HepG2 (cell line): ENCODE data around the gene FPGS. TPM values are rescaled to one million over a fixed set of nuclear protein-coding genes. Genes with fewer than 3 reads are reported as not detected.

Experiments used
- CAMTA2 ChIP-seq: sonication (generic); formaldehyde crosslinking; IDR thresholded peaks from 2 replicates; pipeline ENCODE4 v1.4.0; 2020; ENCODE audit warnings: mild to moderate bottlenecking, missing genetic modification reagents, borderline replicate concordance
- CTCF ChIP-seq: sonication (generic); formaldehyde crosslinking; IDR thresholded peaks from 2 replicates; pipeline ENCODE4 v1.5.0; 2020; ENCODE audit warnings: mild to moderate bottlenecking, missing genetic modification reagents, moderate library complexity
- DNMT3B ChIP-seq: conservative IDR thresholded peaks from 2 replicates; pipeline ENCODE4 v1.6.1; 2016; ENCODE audit warnings: missing biosample characterization, control low read depth
- GATAD1 ChIP-seq: IDR thresholded peaks from 2 replicates; pipeline ENCODE4 v1.6.1; 2016; ENCODE audit warnings: missing genetic modification reagents, missing compliant biosample characterization
- GATAD2A ChIP-seq: IDR thresholded peaks from 2 replicates; pipeline ENCODE4 v1.6.1; 2016
- HNRNPLL ChIP-seq: fragments of 200-400 bp; formaldehyde crosslinking; IDR thresholded peaks from 2 replicates; pipeline ENCODE4 v1.6.1; 2017; ENCODE audit warnings: mild to moderate bottlenecking, low read depth, low read length; ENCODE audit not compliant: poor library complexity, severe bottlenecking
- KLF16 ChIP-seq, 2 experiments: sonication (generic) in 1 of 2; formaldehyde crosslinking in 1 of 2; IDR thresholded peaks; 2 replicates each; pipeline versions ENCODE4 v1.6.1 to v1.8.0; 2016 to 2023; ENCODE audit warnings: missing genetic modification reagents in 2 of 2, missing compliant biosample characterization in 1 of 2
- MAZ ChIP-seq, 2 experiments: sonication (generic) in 1 of 2; formaldehyde crosslinking in 1 of 2; IDR thresholded peaks; 2 replicates each; pipeline versions ENCODE4 v1.5.0 to v1.6.1; 2012 to 2020; ENCODE audit warnings: low read depth in 2 of 2, mild to moderate bottlenecking in 2 of 2, borderline replicate concordance in 1 of 2, improper control_type of control experiment in 1 of 2, low read length in 1 of 2, missing genetic modification reagents in 1 of 2, moderate library complexity in 1 of 2
- MEIS1 ChIP-seq: sonication (generic); formaldehyde crosslinking; IDR thresholded peaks from 2 replicates; pipeline ENCODE4 v1.9.0; 2021; ENCODE audit warnings: mild to moderate bottlenecking, missing genetic modification reagents, moderate library complexity, borderline replicate concordance
- MIXL1 ChIP-seq: IDR thresholded peaks from 2 replicates; pipeline ENCODE4 v1.6.1; 2016
- PHF8 ChIP-seq: sonication (generic); formaldehyde crosslinking; IDR thresholded peaks from 2 replicates; pipeline ENCODE4 v1.5.0; 2020; ENCODE audit warnings: missing genetic modification reagents
- SRSF4 ChIP-seq: fragments of 200-400 bp; formaldehyde crosslinking; IDR thresholded peaks from one replicate; pipeline ENCODE4 v1.6.1; 2018; ENCODE audit warnings: mild to moderate bottlenecking, low read depth, low read length, moderate library complexity; ENCODE audit not compliant: poor library complexity, severe bottlenecking
- TSC22D2 ChIP-seq: sonication (generic); formaldehyde crosslinking; IDR thresholded peaks from 2 replicates; pipeline ENCODE4 v1.5.1; 2020; ENCODE audit warnings: missing genetic modification reagents, mild to moderate bottlenecking, borderline replicate concordance
- ZBTB2 ChIP-seq: sonication (generic); formaldehyde crosslinking; IDR thresholded peaks from 2 replicates; pipeline ENCODE4 v1.8.0; 2022; ENCODE audit warnings: low read depth, missing genetic modification reagents
- ZMYM2 ChIP-seq: sonication (generic); formaldehyde crosslinking; IDR thresholded peaks from 2 replicates; pipeline ENCODE4 v1.8.0; 2022; ENCODE audit warnings: mild to moderate bottlenecking, missing genetic modification reagents
- ZNF263 ChIP-seq: sonication (generic); formaldehyde crosslinking; IDR thresholded peaks from 2 replicates; pipeline ENCODE4 v1.4.0; 2020; ENCODE audit warnings: missing genetic modification reagents
- ZNF264 ChIP-seq: sonication (generic); formaldehyde crosslinking; IDR thresholded peaks from 2 replicates; pipeline ENCODE4 v1.4.0; 2020; ENCODE audit warnings: missing genetic modification reagents
- ZNF557 ChIP-seq: sonication (generic); formaldehyde crosslinking; IDR thresholded peaks from 2 replicates; pipeline ENCODE4 v1.4.0; 2020; ENCODE audit warnings: missing genetic modification reagents
- ZNF724P ChIP-seq: sonication (generic); formaldehyde crosslinking; IDR thresholded peaks from 2 replicates; pipeline ENCODE4 v1.8.0; 2022; ENCODE audit warnings: missing genetic modification reagents, borderline replicate concordance
- ZSCAN20 ChIP-seq: sonication (generic); formaldehyde crosslinking; IDR thresholded peaks from 2 replicates; pipeline ENCODE4 v1.4.0; 2020; ENCODE audit warnings: missing genetic modification reagents, mild to moderate bottlenecking, borderline replicate concordance
- polyA plus RNA-seq, 8 experiments: library from polyadenylated mRNA; depleted of rRNA in 3 of 8; stranded (reverse) in 7 of 8; unstranded in 1 of 8; fragments of >200 nt; fragmentation: Illumina TruSeq in 4 of 8; extraction: Trizol in 4 of 8; gene quantifications; 2 replicates each; pipeline versions ENCODE4 v1.2.1 to v1.2.3, GENCODE V29; 2011 to 2016; ENCODE audit warnings: low read depth in 4 of 8, missing spikeins in 1 of 8, mixed read lengths in 1 of 8; ENCODE audit not compliant: insufficient read depth in 1 of 8
- total RNA-seq, 5 experiments: library from RNA; depleted of rRNA; stranded (reverse); fragments of >200 nt; fragmentation: Illumina TruSeq; extraction: Trizol; gene quantifications; 2 replicates each; pipeline ENCODE4 v1.2.3, GENCODE V29; 2016; ENCODE audit warnings: low read depth in 1 of 5
- TF ChIP-seq, protein P1 (sequence below): sonication (generic); formaldehyde crosslinking; IDR thresholded peaks from 2 replicates; pipeline ENCODE4 v1.5.0; 2020; ENCODE audit warnings: mild to moderate bottlenecking, missing genetic modification reagents
- TF ChIP-seq, protein P2 (sequence below): sonication (generic); formaldehyde crosslinking; IDR thresholded peaks from 2 replicates; pipeline ENCODE4 v1.5.0; 2020; ENCODE audit warnings: missing genetic modification reagents
- TF ChIP-seq, protein P3 (sequence below): sonication (generic); IDR thresholded peaks from 2 replicates; pipeline ENCODE4 v1.6.1; 2016; ENCODE audit warnings: low read depth, borderline replicate concordance

FPGS gene
- total and polyA plus RNA-seq, 2 of the 13 experiments (the other 11 are each of a cell fraction or from before 2014, with no cell fraction given) = 35.6 to 36.8 TPM

GRCh38 chr9:127770905-127771569 is 31.6 kb upstream of the FPGS start (continued):
- TF ChIP-seq ZSCAN20 (CRISPR knock-in tag) (no peak), GATAD2A (peak; percentile 30; the same call in 1 of the 2 replicates), ZNF724P (CRISPR knock-in tag) (no peak), KLF16 (CRISPR knock-in tag; IDR thresholded peaks at IDR 0.05) (no peak), CTCF (CRISPR knock-in tag) (0 out of 2 replicates have a peak, but pooled peaks have one; percentile 26), ZNF557 (CRISPR knock-in tag) (no peak), ZNF264 (no peak), DNMT3B (CRISPR knock-in tag) (no peak), SRSF4 (no peak), ZMYM2 (no peak), ZBTB2 (CRISPR knock-in tag) (no peak), CAMTA2 (CRISPR knock-in tag) (no peak), HNRNPLL (peak; percentile 83), MIXL1 (CRISPR knock-in tag) (no peak), MAZ (IDR thresholded peaks at IDR 0.05; ENCODE audit: borderline replicate concordance, low read depth, low read length) (peak; percentile 95), MAZ (CRISPR knock-in tag; IDR thresholded peaks at IDR 0.05; ENCODE audit: low read depth) (peak; percentile 84), PHF8 (CRISPR knock-in tag) (no peak), GATAD1 (0 out of 2 replicates have a peak, but pooled peaks have one; percentile 26), ZNF263 (no peak), MEIS1 (CRISPR knock-in tag) (peak; percentile 70; the same call in 1 of the 2 replicates), TSC22D2 (CRISPR knock-in tag) (no peak)
- TF ChIP-seq, protein P1, sequence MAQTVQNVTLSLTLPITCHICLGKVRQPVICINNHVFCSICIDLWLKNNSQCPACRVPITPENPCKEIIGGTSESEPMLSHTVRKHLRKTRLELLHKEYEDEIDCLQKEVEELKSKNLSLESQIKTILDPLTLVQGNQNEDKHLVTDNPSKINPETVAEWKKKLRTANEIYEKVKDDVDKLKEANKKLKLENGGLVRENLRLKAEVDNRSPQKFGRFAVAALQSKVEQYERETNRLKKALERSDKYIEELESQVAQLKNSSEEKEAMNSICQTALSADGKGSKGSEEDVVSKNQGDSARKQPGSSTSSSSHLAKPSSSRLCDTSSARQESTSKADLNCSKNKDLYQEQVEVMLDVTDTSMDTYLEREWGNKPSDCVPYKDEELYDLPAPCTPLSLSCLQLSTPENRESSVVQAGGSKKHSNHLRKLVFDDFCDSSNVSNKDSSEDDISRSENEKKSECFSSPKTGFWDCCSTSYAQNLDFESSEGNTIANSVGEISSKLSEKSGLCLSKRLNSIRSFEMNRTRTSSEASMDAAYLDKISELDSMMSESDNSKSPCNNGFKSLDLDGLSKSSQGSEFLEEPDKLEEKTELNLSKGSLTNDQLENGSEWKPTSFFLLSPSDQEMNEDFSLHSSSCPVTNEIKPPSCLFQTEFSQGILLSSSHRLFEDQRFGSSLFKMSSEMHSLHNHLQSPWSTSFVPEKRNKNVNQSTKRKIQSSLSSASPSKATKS (CRISPR knock-in tag) = no peak
- TF ChIP-seq, protein P2, sequence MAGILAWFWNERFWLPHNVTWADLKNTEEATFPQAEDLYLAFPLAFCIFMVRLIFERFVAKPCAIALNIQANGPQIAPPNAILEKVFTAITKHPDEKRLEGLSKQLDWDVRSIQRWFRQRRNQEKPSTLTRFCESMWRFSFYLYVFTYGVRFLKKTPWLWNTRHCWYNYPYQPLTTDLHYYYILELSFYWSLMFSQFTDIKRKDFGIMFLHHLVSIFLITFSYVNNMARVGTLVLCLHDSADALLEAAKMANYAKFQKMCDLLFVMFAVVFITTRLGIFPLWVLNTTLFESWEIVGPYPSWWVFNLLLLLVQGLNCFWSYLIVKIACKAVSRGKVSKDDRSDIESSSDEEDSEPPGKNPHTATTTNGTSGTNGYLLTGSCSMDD (CRISPR knock-in tag) = no peak
- TF ChIP-seq, protein P3, sequence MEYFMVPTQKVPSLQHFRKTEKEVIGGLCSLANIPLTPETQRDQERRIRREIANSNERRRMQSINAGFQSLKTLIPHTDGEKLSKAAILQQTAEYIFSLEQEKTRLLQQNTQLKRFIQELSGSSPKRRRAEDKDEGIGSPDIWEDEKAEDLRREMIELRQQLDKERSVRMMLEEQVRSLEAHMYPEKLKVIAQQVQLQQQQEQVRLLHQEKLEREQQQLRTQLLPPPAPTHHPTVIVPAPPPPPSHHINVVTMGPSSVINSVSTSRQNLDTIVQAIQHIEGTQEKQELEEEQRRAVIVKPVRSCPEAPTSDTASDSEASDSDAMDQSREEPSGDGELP = no peak; the same call in 1 of the 2 replicates
